HL-60/S4 (cell line): ENCODE results near the gene MRPL53.
"Not testable (repeated sequence)": the region's sequence is repeated elsewhere in the genome, so short reads cannot be mapped to it uniquely, and the experiment has no call there.

Experiments
- in situ Hi-C: fragments of 300-500 bp; cut with MboI; formaldehyde crosslinking; loops from 2 replicates; pipeline ENCODE4 v1.14.3; 2022; ENCODE audit warnings: low sequenced_read_pairs

The MRPL53 gene

GRCh38 chr2:74482801-74483674 is 10.6 kb upstream of the MRPL53 start, which contains the start of the genes CCDC142 and TTC31:
Gene CCDC142, minus strand, starts transcription at chr2:74482998. Its CDS starts 161 bp downstream, at chr2:74482837.
Gene TTC31, plus strand, starts transcription at chr2:74483081. Its CDS starts 15 bp downstream, at chr2:74483096.
- in situ Hi-C loops, result loop anchor here (10.0 kb wide), 1 partner anchor 102 kb away; no protein-coding TSS in a partner anchor

- in situ Hi-C loops, result loop anchor here (10.0 kb wide), 1 partner anchor 103 kb away; no protein-coding TSS in a partner anchor
These were observed 9.7 kb upstream of the MRPL53 start for GRCh38 chr2:74481961-74482800.

GRCh38 chr2:74481431-74481830 is 9.0 kb upstream of the MRPL53 start:
- in situ Hi-C loops, result loop anchor here (10.0 kb wide), 1 partner anchor 103 kb away; no protein-coding TSS in a partner anchor

GRCh38 chr2:74474899-74475298 is 2.4 kb upstream of the MRPL53 start:
- in situ Hi-C loops, result no loop called here

GRCh38 chr2:74474481-74474880 is 2.0 kb upstream of the MRPL53 start:
- in situ Hi-C loops, result no loop called here

GRCh38 chr2:74472945-74473258 is 422 bp upstream of the MRPL53 start:
- in situ Hi-C loops, result no loop called here

GRCh38 chr2:74471332-74472065 is 981 bp downstream of the MRPL53 start:
- in situ Hi-C loops, result no loop called here

- in situ Hi-C loops, result not testable (repeated sequence)
These were observed 1.7 kb downstream of the MRPL53 start for GRCh38 chr2:74470742-74471141.

- in situ Hi-C loops, result no loop called here
These were observed 8.1 kb downstream of the MRPL53 start for GRCh38 chr2:74464406-74464805.

GRCh38 chr2:74462786-74463105 is 9.7 kb downstream of the MRPL53 start:
- in situ Hi-C loops, result no loop called here

- in situ Hi-C loops, result no loop called here
These were observed 10.3 kb downstream of the MRPL53 start for GRCh38 chr2:74462054-74462785.

- in situ Hi-C loops, result no loop called here
These were observed 11.1 kb downstream of the MRPL53 start for GRCh38 chr2:74461187-74462053.

GRCh38 chr2:74460187-74460586 is 12.3 kb downstream of the MRPL53 start:
- in situ Hi-C loops, result not testable (repeated sequence)

GRCh38 chr2:74459503-74460118 is 12.9 kb downstream of the MRPL53 start:
- in situ Hi-C loops, result loop anchor here (10.0 kb wide), 1 partner anchor 125 kb away; no protein-coding TSS in a partner anchor

GRCh38 chr2:74458938-74459363 is 13.5 kb downstream of the MRPL53 start:
- in situ Hi-C loops, result loop anchor here (10.0 kb wide), 1 partner anchor 126 kb away; no protein-coding TSS in a partner anchor

- in situ Hi-C loops, result loop anchor here (10.0 kb wide), 1 partner anchor 126 kb away; no protein-coding TSS in a partner anchor
These were observed 14.1 kb downstream of the MRPL53 start, which contains the start of gene WBP1 for GRCh38 chr2:74458132-74458937. Gene WBP1, plus strand, starts transcription at chr2:74458438. Its CDS starts 165 bp downstream, at chr2:74458603.

- in situ Hi-C loops, result loop anchor here (10.0 kb wide), 1 partner anchor 127 kb away; no protein-coding TSS in a partner anchor
These were observed 14.8 kb downstream of the MRPL53 start for GRCh38 chr2:74457549-74458131.
